ENCODE results near the gene COLQ.

The COLQ gene

DNA sequence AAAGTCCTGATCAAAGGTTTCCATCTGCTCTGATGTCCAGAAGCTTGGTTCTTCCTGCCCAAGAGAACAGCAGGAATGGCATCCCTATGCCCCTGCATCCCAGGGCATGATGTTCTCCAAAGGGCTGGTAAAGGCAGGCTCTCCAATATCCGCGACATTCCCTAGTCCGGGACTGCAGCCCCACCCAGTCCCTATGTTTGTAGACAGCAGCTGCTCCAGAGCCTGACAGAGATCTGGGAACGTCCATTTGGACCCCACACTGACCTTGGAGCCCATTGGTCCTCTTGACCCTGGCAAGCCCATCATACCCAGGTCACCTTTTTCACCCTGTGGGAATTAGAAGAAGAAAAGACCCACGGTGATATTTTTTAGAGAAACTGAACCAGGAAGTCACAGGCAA lies 46.3 kb downstream of the COLQ start:
- no peak for DNase-seq (ENCODE audit: low read depth)
- TF ChIP-seq CTCF (conservative IDR thresholded peaks at IDR 0.05; ENCODE audit: control insufficient read depth, insufficient read depth, low read depth, low read length): no peak
- H3K4me3 ChIP-seq (ENCODE audit: control insufficient read depth, low read depth, low read length): no peak overlapping the region

GRCh38 chr3:15471861-15472260 lies 49.6 kb downstream of the COLQ start:
- no peak overlapping the region for H3K4me3 ChIP-seq (ENCODE audit: control insufficient read depth, low read depth, low read length)
- no peak for DNase-seq (ENCODE audit: low read depth)
- TF ChIP-seq CTCF (conservative IDR thresholded peaks at IDR 0.05; ENCODE audit: control insufficient read depth, insufficient read depth, low read depth, low read length): no peak

DNA sequence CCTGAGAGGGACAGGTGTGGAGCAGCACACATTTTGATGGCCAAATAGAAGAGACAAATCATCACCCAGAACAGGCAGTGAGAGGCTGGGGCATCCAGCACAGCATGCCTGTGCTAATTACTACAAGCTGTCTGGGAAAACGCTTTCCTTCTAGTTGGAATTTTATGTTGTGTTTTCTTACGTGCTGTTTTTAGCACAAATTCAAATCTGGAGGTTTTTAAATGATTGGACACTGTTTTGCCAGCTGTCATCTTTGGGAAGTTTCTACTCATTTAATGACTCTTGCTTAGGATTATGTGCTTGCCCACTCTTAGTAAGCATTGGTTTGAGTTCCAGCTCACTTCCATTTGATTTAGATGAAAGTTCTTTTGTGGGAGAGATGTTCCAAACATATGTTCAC lies 50.7 kb downstream of the COLQ start:
- no peak for DNase-seq (ENCODE audit: low read depth)
- no peak for TF ChIP-seq CTCF (conservative IDR thresholded peaks at IDR 0.05; ENCODE audit: control insufficient read depth, insufficient read depth, low read depth, low read length)
- H3K4me3 ChIP-seq (ENCODE audit: control insufficient read depth, low read depth, low read length): no peak overlapping the region

DNA sequence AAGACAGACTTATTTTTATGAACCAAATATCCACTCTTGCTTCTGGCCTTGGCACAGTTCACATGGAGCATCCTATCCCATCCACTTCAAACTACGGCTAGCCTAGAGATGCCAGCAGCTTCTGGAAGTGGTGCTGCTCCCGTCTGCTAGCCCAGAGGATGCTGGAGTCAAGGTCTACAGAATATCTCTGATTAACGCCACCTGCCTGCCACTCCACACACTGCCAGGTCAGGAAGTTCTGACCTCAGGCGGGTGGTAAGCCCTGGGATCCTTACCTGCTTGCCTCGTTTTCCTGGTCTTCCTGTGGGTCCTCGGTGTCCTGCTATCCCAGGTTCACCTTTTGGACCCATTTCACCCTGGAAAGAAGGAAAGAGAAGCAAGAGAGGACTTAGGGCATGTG lies 51.2 kb downstream of the COLQ start:
- DNase-seq (ENCODE audit: low read depth): no peak
- H3K4me3 ChIP-seq (ENCODE audit: control insufficient read depth, low read depth, low read length): no peak overlapping the region
- no peak for TF ChIP-seq CTCF (conservative IDR thresholded peaks at IDR 0.05; ENCODE audit: control insufficient read depth, insufficient read depth, low read depth, low read length)

GRCh38 chr3:15467227-15468181 lies 54.0 kb downstream of the COLQ start:
- DNase-seq (ENCODE audit: low read depth): no peak
- TF ChIP-seq CTCF (conservative IDR thresholded peaks at IDR 0.05; ENCODE audit: control insufficient read depth, insufficient read depth, low read depth, low read length): no peak
- H3K4me3 ChIP-seq (ENCODE audit: control insufficient read depth, low read depth, low read length): no peak overlapping the region

DNA sequence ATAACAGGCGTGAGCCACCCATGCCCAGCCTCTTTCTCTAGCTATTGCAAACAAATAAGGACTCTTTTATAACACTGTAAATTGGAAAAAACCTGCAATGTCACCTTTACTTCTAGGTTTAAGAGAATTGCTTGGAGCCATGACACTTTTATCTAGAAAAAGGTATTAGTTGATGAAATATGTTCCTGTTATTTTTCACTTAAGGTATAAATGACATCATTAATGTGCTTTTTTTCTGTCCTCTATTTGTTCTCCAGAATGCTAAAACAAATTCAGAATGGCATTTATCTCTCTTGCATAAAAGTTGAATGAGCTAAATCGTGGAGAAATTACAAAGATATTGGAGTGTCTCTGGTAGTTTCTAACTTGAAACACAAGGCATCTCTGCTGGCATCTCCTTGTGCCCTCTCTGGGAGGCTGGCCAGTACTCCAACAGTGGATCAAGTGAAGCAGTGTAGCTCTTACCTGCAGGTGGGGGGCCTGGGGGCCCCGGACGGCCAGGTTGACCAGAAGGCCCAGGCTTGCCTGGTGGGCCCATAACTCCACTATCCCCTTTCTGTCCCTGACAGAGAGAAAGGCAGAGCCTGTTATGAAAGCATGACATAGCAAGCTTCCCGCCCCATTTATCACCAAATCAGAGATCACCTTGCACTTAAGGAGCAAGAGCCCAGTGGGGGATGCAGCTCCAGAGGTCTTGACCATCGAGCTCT lies 55.5 kb downstream of the COLQ start:
- no peak for DNase-seq (ENCODE audit: low read depth)
- TF ChIP-seq CTCF (conservative IDR thresholded peaks at IDR 0.05; ENCODE audit: control insufficient read depth, insufficient read depth, low read depth, low read length): no peak
- H3K4me3 ChIP-seq (ENCODE audit: control insufficient read depth, low read depth, low read length): no peak overlapping the region
